ENCODE data around the gene TSGA10. TPM values are rescaled to one million over a fixed set of nuclear protein-coding genes. Genes with fewer than 3 reads are reported as not detected.
"Not testable (repeated sequence)": the region's sequence is repeated elsewhere in the genome, so short reads cannot be mapped to it uniquely, and the experiment has no call there.

The TSGA10 gene
- total and polyA plus RNA-seq, 4 donors = 9.9 to 20.6 (median 11.3) TPM

DNA sequence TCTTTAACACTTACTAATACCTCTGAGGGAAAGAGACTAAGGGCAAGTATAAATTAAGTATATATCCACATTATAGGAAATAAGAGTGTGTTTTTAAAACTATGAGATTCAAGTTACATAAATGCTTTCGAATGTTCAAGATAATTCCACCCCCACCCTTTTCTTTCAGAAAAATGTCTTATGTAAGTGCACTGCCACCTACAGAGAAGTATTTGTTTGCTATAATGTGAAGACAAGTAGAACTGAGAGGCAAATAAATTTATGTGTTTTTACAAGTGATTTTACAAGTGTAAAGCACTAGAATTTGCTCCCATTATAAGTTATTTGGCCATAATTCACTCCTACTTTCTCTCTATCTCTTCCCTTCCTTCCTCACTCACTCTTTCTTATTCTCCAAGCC, 118.8 kb downstream of the TSGA10 start:
- no peak for DNase-seq (ENCODE audit: low read depth in 4 of 6, low spot score in 6 of 6)
- no peaks in the 10 kb centered on the region for H3K27me3 ChIP-seq (ENCODE audit: control insufficient read depth, insufficient read depth, low read length)
- no CpG with 5 or more reads among the region's 1 CpG for WGBS (ENCODE audit: insufficient coverage)
- no peaks in the 10 kb centered on the region for H3K36me3 ChIP-seq (ENCODE audit: control insufficient read depth, insufficient read depth, low read length)
- no peak overlapping the region for H3K4me3 ChIP-seq (ENCODE audit: low read depth, low read length)
- no peak overlapping the region for H3K27ac ChIP-seq (ENCODE audit: low read depth, low read length)
- H3K9me3 ChIP-seq (ENCODE audit: control insufficient read depth, insufficient read depth, low read length) = no peaks in the 10 kb centered on the region
- no peaks in the 10 kb centered on the region for H3K4me1 ChIP-seq (ENCODE audit: control insufficient read depth, insufficient read depth, low read length)

GRCh38 chr2:99032786-99033185, 122.0 kb downstream of the TSGA10 start:
- no peak for DNase-seq (ENCODE audit: low read depth in 4 of 6, low spot score in 6 of 6)
- Histone ChIP-seq H3K27me3 (ENCODE audit: control insufficient read depth, insufficient read depth, low read length) (no peaks in the 10 kb centered on the region), H3K4me3 (ENCODE audit: low read depth, low read length) (no peak overlapping the region), H3K36me3 (ENCODE audit: control insufficient read depth, insufficient read depth, low read length) (no peaks in the 10 kb centered on the region), H3K27ac (ENCODE audit: low read depth, low read length) (no peak overlapping the region), H3K9me3 (ENCODE audit: control insufficient read depth, insufficient read depth, low read length) (no peaks in the 10 kb centered on the region), H3K4me1 (ENCODE audit: control insufficient read depth, insufficient read depth, low read length) (no peaks in the 10 kb centered on the region)
- WGBS (ENCODE audit: insufficient coverage) = 80% methylated on average over 5 of the region's 6 CpGs

GRCh38 chr2:99032001-99032400, 122.7 kb downstream of the TSGA10 start:
- WGBS (ENCODE audit: insufficient coverage) = no CpG with 5 or more reads among the region's 2 CpGs
- Histone ChIP-seq H3K36me3 (ENCODE audit: control insufficient read depth, insufficient read depth, low read length) (no peaks in the 10 kb centered on the region), H3K4me3 (ENCODE audit: low read depth, low read length) (no peak overlapping the region), H3K27ac (ENCODE audit: low read depth, low read length) (no peak overlapping the region), H3K27me3 (ENCODE audit: control insufficient read depth, insufficient read depth, low read length) (no peaks in the 10 kb centered on the region), H3K9me3 (ENCODE audit: control insufficient read depth, insufficient read depth, low read length) (no peaks in the 10 kb centered on the region), H3K4me1 (ENCODE audit: control insufficient read depth, insufficient read depth, low read length) (no peaks in the 10 kb centered on the region)
- no peak for DNase-seq (ENCODE audit: low read depth in 4 of 6, low spot score in 6 of 6)

DNA sequence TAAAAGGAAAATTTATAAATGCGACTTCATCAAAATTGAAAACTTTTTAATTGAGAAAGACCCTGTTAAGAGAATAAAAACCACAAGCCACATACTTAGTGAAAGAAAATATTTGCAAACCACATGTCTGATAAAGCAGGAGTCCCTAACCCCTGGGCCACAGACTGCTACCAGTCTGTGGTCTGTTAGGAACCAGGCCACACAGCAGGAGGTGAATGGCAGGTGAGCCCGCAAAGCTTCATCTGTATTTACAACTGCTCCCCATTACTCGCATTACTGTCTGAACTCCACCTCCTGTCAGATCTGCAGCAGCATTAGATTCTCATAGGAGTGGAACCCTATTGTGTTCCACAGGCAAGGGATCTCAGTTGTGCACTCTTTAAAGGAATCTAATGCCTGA, 123.3 kb downstream of the TSGA10 start:
- H3K4me1 ChIP-seq (ENCODE audit: control insufficient read depth, insufficient read depth, low read length) = no peaks in the 10 kb centered on the region
- no peaks in the 10 kb centered on the region for H3K36me3 ChIP-seq (ENCODE audit: control insufficient read depth, insufficient read depth, low read length)
- H3K27me3 ChIP-seq (ENCODE audit: control insufficient read depth, insufficient read depth, low read length) = no peaks in the 10 kb centered on the region
- H3K9me3 ChIP-seq (ENCODE audit: control insufficient read depth, insufficient read depth, low read length) = peaks cover 2% of the 10 kb centered on the region
- DNase-seq (ENCODE audit: low read depth in 4 of 6, low spot score in 6 of 6) = no peak
- 71% methylated on average over 1 of the region's 3 CpGs for WGBS (ENCODE audit: insufficient coverage)
- no peak overlapping the region for H3K27ac ChIP-seq (ENCODE audit: low read depth, low read length)
- H3K4me3 ChIP-seq (ENCODE audit: low read depth, low read length) = no peak overlapping the region

GRCh38 chr2:99028558-99028957, 126.2 kb downstream of the TSGA10 start:
- Histone ChIP-seq H3K9me3 (ENCODE audit: control insufficient read depth, insufficient read depth, low read length) (peaks cover 2% of the 10 kb centered on the region), H3K4me3 (ENCODE audit: low read depth, low read length) (no peak overlapping the region), H3K27me3 (ENCODE audit: control insufficient read depth, insufficient read depth, low read length) (no peaks in the 10 kb centered on the region), H3K4me1 (ENCODE audit: control insufficient read depth, insufficient read depth, low read length) (no peaks in the 10 kb centered on the region), H3K27ac (ENCODE audit: low read depth, low read length) (no peak overlapping the region), H3K36me3 (ENCODE audit: control insufficient read depth, insufficient read depth, low read length) (no peaks in the 10 kb centered on the region)
- DNase-seq (ENCODE audit: low read depth in 4 of 6, low spot score in 6 of 6) = no peak
- no CpG with 5 or more reads among the region's 4 CpGs for WGBS (ENCODE audit: insufficient coverage)

DNA sequence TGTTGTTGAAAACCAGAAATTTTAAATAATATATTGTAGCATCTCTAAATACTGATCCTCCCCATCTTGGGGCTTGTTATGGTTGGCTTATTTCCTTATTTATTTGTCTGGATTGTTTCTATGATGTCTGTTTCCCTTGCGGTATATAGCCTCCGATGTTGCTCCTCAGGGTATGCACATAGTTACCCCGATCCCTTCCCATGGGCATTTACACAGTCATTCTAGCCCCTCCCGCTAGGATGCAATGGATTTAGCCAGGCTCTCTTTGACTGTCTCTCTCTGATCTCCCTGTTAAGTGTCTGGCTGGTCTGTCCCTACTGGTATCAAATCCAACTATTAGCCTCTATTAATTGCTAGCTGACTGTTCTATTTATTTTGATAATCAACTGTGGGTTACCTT, 126.9 kb downstream of the TSGA10 start:
- Histone ChIP-seq H3K36me3 (ENCODE audit: control insufficient read depth, insufficient read depth, low read length) (no peaks in the 10 kb centered on the region), H3K4me1 (ENCODE audit: control insufficient read depth, insufficient read depth, low read length) (no peaks in the 10 kb centered on the region), H3K4me3 (ENCODE audit: low read depth, low read length) (no peak overlapping the region), H3K9me3 (ENCODE audit: control insufficient read depth, insufficient read depth, low read length) (peaks cover 2% of the 10 kb centered on the region), H3K27ac (ENCODE audit: low read depth, low read length) (no peak overlapping the region), H3K27me3 (ENCODE audit: control insufficient read depth, insufficient read depth, low read length) (no peaks in the 10 kb centered on the region)
- 63% methylated on average over 2 of the region's 4 CpGs for WGBS (ENCODE audit: insufficient coverage)
- DNase-seq (ENCODE audit: low read depth in 4 of 6, low spot score in 6 of 6) = no peak

DNA sequence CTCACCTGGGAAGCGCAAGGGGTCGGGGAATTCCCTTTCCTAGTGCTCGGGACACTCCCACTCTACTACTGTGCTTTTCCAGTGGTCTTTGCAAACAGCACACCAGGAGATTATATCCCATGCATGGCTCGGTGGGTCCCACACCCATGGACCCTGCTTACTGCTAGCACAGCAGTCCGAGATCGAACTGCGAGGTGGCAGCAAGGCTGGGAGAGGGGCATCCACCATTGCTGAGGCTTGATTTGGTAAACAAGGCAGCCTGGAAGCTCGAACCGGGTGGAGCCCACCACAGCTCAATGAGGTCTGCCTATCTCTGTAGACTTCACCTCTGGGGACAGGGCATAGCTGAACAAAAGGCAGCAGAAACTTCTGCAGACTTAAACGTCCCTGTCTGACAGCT, 154.0 kb downstream of the TSGA10 start:
- no peaks in the 10 kb centered on the region for H3K27me3 ChIP-seq (ENCODE audit: control insufficient read depth, insufficient read depth, low read length)
- 91% methylated on average over 8 of the region's 10 CpGs for WGBS (ENCODE audit: insufficient coverage)
- H3K4me1 ChIP-seq (ENCODE audit: control insufficient read depth, insufficient read depth, low read length) = no peaks in the 10 kb centered on the region
- H3K27ac ChIP-seq (ENCODE audit: low read depth, low read length) = no peak overlapping the region
- no peaks in the 10 kb centered on the region for H3K9me3 ChIP-seq (ENCODE audit: control insufficient read depth, insufficient read depth, low read length)
- DNase-seq (ENCODE audit: low read depth in 4 of 6, low spot score in 6 of 6) = no peak
- H3K4me3 ChIP-seq (ENCODE audit: low read depth, low read length) = no peak overlapping the region
- H3K36me3 ChIP-seq (ENCODE audit: control insufficient read depth, insufficient read depth, low read length) = no peaks in the 10 kb centered on the region

DNA sequence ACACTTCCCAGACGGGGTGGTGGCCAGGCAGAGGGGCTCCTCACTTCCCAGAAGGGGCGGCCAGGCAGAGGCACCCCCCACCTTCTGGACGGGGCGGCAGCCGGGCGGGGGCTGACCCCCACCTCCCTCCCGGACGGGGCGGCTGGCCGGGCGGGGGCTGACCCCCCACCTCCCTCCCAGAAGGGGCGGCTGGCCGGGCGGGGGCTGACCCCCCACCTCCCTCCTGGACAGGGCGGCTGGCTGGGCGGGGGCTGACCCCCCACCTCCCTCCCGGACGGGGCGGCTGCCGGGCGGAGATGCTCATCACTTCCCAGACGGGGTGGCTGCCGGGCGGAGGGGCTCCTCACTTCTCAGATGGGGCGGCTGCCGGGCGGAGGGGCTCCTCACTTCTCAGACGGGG, 166.0 kb downstream of the TSGA10 start:
- not testable (repeated sequence) for H3K36me3 ChIP-seq (ENCODE audit: control insufficient read depth, insufficient read depth, low read length); DNase-seq (ENCODE audit: low read depth in 4 of 6, low spot score in 6 of 6); H3K27ac ChIP-seq (ENCODE audit: low read depth, low read length); H3K4me1 ChIP-seq (ENCODE audit: control insufficient read depth, insufficient read depth, low read length); H3K27me3 ChIP-seq (ENCODE audit: control insufficient read depth, insufficient read depth, low read length); H3K9me3 ChIP-seq (ENCODE audit: control insufficient read depth, insufficient read depth, low read length); H3K4me3 ChIP-seq (ENCODE audit: low read depth, low read length)
- 96% methylated on average over 9 of the region's 28 CpGs for WGBS (ENCODE audit: insufficient coverage)

- Histone ChIP-seq H3K27ac (ENCODE audit: low read depth, low read length) (no peak overlapping the region), H3K27me3 (ENCODE audit: control insufficient read depth, insufficient read depth, low read length) (no peaks in the 10 kb centered on the region), H3K9me3 (ENCODE audit: control insufficient read depth, insufficient read depth, low read length) (no peaks in the 10 kb centered on the region), H3K36me3 (ENCODE audit: control insufficient read depth, insufficient read depth, low read length) (no peaks in the 10 kb centered on the region), H3K4me3 (ENCODE audit: low read depth, low read length) (no peak overlapping the region), H3K4me1 (ENCODE audit: control insufficient read depth, insufficient read depth, low read length) (no peaks in the 10 kb centered on the region)
- no CpG with 5 or more reads among the region's 2 CpGs for WGBS (ENCODE audit: insufficient coverage)
- peak in 1 of 6 donors; percentile 1 for DNase-seq (ENCODE audit: low read depth in 4 of 6, low spot score in 6 of 6)
Measured at GRCh38 chr2:98985905-98986666, 168.7 kb downstream of the TSGA10 start.

GRCh38 chr2:98975611-98976010, 179.1 kb downstream of the TSGA10 start:
- no peak for DNase-seq (ENCODE audit: low read depth in 4 of 6, low spot score in 6 of 6)
- Histone ChIP-seq H3K36me3 (ENCODE audit: control insufficient read depth, insufficient read depth, low read length) (no peaks in the 10 kb centered on the region), H3K4me1 (ENCODE audit: control insufficient read depth, insufficient read depth, low read length) (no peaks in the 10 kb centered on the region), H3K9me3 (ENCODE audit: control insufficient read depth, insufficient read depth, low read length) (peaks cover 6% of the 10 kb centered on the region), H3K27me3 (ENCODE audit: control insufficient read depth, insufficient read depth, low read length) (no peaks in the 10 kb centered on the region), H3K27ac (ENCODE audit: low read depth, low read length) (no peak overlapping the region), H3K4me3 (ENCODE audit: low read depth, low read length) (no peak overlapping the region)
- no CpG with 5 or more reads among the region's 2 CpGs for WGBS (ENCODE audit: insufficient coverage)

Measured in spinal cord (tissue), 10 donors.